Hematopoietic multipotent progenitor cell treated with erythropoietin and hydrocortisone succinate and interleukin-3 and kit ligand, for 15 days (in vitro differentiated cells): ENCODE data around the gene GGCT.

Experiments
- DNase-seq: peaks from one replicate; pipeline ENCODE4 v3.0.0-alpha.2; 2015; ENCODE audit warnings: low spot score

Gene GGCT

DNA sequence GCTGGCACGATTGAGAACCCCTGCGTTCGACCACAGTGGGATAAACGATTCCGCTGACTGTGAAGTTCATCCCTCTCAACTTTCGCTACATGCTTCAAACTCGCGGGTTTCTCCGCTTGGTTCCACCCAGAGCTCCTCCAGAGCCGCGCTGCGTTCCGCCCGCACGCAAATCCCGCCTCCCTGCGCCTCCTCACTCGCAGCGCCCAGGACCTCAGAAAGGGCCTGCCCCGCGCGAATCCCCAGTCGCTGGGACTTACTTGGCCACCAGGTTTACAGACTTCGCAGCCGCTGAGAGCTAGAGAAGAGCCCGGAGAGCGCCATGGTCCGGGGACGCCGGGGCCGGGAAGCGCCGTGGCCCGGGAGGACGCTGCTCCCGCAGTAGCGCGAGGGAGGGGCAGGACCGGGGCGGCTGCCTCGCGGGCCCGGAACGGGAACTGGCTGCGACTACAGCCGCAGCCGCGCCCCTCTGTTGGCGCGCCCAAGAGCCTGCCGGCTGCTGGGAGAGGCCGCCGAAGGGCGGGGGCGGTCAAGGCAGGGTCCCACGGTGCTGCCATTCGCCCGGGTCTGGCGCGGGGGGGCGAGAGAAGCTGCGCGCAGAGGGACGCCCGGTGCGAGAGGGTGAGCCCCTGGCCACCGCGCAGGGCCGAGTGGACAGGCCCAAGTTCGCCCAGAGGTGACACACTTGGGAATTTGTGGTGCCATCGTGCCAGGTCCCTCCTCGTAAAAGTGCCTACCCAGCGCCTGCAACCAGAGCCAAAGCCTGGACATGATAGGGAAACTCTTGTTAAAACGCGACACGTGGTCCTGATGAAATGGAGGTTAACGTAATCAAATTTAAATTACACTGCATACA lies 26.1 kb downstream of the GGCT start, which contains the start of gene NOD1:
Gene NOD1, minus strand, starts transcription at position 436 of the 853 bp plus-strand sequence. CDS start 21,863 bp downstream, outside the sequence.
- DNase-seq, result peak; percentile 66

DNA sequence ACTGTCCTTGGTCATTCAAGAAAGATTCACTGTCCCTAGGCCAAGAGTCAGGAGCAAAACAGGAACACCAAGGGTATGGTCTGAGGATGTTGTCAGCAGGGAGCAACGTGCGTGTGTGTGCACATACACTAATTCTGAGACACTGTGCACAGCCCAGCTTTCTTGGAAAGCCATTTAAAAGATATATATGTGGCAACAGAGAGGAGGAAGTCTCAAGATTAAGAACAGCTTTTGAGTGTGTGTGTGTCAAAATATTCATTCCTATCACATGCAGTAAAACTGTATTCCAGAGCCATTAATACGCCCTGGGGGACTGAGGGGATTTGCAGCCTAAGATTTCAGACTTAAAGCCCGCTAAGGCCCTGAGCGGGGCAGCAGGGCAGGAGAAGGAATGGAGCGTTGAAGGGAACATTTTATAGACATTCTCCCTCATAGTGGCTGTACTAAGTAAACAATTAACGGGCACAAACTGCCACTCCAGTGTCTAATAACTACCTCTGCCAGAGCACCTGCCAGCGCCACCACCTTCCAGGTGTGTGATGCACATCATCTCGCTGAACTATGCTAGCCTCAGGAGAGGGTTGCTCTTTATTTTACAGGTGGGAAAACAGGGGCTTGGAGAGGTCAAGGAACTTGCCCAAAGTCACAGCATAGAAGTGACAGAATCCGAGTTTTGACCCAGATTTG lies 28.0 kb downstream of the GGCT start:
- no peak for DNase-seq

DNA sequence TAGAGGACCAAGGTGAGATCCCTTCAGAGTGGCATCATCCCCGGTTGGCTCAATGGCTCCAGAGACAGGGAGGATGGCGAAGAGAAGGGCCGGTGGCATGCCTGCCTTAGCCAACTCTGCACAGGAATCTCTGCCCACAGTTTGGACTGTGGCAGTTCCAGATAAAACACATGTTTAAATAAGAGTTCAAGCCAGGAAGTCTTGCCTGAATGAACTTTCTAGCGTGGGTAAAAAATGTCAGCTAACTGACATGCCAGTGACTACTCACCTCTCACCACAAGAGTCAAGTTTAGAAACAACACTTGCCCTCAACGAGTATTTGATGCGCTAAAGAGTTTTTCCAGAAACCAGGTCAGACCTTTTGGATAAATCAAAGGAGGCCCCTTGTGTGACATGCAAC lies 29.0 kb downstream of the GGCT start:
- no peak for DNase-seq

DNA sequence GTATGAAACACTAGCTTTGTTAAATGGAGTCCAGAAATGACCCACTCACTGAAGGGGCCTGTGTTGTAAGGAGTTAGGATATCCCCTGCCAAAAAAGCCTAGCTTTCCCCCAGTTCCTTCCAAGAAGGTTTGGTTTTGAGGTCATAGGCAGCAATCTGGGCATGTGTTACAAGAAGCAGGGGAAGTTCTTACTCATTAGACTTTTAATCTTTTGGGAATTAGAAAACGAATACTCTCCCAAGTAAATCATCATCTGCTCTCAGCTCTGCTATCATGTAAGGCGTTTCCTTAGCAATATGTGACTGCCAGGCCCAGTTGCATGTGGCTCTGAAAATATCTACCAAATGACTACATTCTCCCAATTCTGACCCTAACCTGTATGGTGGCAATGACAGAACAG lies 29.7 kb downstream of the GGCT start:
- no peak for DNase-seq

DNA sequence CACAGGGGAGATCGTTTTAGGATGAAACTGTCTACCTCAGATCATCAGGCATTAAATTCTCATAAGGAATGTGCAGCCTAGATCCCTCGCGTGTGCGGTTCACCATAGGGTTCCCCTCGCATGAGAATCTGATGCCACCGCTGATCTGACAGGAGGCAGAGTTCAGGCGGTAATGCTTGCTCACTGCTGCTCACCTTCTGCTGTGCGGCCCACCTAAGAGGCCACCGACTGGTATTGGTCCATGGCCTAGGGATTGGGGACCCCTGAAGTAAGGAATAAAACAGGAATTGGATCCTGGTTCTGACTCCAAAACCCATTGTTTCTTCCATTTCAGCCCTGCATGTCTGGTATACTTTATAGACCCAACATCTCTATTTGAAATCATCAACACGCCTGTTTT lies 30.1 kb downstream of the GGCT start:
- no peak for DNase-seq

DNA sequence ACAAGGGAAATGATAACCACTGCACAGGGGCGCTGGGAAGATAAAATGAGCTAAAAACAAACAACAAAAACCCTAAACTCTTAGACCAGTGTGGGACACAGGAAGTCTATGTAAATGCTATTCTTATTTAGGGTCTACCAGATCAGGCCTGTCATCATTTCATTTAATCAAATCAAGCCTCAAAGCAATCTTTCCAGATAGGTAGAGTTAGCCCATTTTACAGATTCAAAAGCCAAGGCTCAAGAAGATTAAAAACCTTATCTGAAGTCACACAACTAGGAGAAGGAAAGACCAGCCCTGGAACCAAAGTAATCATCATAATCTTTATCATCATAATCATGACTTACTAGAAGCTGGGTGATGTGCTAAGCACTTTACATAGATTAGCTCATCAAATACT lies 30.7 kb downstream of the GGCT start:
- DNase-seq, result no peak

DNA sequence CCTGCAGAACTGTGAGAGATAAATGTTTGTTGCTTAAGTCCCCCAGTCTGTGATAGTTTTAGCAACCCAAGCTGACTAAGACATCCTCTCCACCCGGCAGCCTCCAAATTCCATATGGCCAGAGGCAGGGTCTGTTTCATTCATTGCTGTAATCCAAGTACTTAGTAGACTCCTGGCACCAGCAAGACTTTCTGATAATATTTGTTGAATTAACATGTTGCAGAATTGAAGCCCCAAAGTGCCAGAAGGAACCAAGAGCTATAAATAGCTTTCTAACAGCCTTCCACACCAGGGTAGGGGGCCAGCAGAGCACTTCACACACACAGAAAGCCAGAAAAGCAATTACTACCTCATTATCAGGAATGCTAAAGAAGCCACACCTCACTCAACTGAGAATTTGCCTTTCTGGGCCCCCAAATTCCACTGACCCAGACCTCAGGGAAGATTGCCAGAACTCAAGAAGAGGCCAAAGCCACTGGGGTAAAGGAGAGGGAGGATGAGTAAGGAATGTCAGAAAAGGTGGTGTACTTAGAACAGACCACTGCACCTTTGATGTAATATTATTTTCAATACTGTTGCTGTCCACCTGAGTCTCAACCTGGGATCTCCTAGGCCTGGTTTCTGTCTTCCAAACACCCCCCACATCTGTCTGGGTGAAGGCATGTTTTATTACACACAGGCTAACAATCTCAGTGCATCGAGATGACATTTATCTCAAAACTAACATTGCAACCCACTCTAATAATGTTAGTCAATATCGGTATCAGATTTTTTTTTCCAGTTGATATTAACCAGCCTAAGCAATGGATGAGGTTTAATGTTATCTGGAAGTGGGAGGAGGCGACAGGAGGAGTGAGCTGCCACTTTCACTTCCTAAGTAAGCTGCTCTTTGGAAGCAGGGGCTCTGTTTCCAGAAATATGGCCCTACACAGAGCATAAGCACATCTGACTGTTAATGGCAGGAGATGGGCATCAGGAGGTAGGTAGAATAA lies 31.5 kb downstream of the GGCT start:
- no peak for DNase-seq

DNA sequence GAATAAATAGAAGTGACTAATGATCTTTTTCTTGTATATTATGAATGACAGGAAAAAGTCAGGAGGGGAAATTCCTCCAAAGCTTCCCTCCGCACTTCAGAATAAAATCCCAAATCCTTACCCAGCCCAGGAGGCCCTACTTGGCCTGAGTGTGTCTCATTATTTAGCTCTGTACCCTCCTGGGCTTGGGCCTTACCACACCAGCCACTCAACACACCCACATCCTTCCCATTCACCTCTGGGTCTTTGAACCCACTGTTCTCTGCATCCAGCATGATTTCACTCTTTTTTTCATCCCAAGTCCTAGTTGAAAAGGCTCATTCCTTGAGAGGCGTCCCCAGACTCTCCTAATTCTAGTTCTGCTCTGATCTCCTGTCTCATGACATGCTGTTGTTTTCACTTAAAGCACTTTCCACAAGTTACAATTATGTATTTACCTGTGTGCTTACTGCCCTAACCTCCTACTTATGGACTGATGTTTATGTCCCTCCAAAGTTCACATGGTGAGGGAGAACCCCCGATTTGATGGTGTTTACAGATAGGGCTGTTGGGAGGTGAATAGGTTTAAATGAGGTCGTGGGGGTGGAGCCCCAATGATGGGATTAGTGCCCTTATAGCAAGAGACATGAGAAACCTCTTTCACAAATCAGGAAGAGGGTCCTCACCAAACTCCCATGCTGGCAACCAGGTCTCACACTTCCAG lies 32.4 kb downstream of the GGCT start:
- no peak for DNase-seq

DNA sequence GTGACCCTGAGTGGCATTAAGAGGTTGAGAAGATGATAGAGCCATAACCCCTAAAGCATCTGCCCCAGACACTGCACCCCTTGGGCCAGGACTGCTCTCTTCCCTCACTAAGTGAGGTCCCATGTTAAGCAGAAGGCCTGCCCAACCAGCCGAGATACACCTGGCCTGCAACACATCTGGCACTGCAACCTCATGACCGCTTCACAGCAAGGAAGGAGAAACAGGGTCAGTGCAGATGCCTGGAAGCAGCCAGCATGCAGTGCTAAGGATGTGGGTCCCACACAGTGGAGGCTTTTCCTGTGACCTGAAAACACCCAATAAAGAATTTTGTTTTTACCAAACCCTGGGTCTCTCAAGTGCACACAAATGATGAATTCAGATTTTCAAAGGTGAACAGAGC lies 33.4 kb downstream of the GGCT start:
- no peak for DNase-seq

DNA sequence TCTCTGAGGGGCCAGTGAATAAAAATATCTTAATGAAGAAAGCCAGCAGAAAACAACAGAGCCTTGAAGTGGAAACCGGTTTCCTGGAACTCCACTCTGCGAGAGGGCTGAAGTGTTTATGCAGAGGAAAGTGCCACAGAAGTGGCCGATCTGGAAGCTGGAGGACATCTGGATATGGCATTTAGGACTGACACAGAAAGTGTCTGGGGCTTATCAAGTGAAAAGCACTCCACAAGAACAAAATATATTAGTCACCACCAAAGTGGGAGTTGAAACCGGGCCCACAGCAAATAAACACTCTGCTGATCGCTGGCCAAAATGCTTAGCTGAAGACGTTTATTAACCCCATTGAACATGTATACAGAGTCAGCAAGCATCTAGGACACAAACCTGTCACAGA lies 33.9 kb downstream of the GGCT start:
- peak; percentile 12 for DNase-seq

DNA sequence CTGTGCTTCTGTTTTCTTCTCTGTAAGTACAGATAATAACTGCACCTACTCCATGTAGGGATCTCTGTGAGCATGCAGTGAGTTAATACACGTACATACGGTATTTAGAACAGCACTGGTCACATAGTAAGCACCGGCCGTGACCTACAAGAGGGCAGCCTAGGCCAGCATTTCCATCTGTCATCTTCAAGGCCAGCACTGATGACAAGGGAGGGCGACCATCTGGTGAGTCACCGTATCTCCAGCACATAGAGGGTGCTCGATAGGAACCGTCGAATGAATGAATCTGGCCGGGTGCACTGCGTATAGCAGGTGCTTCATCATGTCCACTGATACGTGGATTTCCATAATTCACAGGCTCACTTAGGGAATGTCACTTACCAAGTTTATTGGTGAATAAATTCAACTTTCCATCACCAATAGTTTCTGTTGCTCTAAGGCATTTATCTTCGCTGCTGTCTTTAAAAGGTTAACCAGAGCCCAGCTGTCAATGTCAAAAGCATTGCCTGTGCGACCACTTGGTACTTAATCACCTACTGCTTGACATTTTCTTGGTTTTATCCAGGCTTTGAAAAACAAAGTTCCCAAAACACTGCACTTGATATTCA lies 34.4 kb downstream of the GGCT start:
- no peak for DNase-seq

DNA sequence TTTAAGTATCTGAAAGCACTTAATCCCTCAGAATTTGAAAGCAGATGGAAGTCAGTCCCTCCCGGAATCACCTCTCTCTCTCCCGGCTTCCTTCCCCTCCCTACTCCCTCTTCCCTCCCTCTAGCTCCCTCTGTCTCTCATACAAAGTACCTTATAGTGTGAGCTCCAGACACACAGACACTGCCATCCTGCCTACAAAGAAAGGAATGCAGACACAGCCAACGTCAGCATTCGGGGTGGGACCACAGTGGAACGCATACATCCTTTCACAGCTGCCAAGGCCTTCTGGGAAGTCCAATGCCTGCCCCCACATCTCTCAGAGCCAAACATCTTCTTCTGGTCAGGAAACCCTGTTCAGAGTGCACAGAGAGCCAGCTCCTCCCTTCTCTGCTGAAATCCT lies 35.3 kb downstream of the GGCT start:
- no peak for DNase-seq

DNA sequence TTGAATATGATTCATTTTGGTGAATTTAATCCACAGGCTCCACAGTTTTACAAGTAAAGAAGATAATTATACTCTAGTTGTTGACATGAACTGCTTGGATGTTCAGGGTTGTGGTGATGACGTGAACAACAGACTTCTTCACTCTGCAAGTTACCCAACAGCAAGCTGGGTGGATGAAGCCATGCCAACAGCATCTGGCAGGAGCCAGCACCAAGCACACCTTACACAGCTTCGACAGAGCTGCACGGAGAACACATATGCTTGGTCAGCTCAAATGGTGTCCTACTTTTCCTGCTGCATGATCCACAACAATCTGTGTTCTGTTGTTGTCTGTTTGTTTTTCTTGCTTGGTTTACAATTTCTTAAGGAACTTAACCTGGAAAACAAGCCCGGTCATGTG lies 35.8 kb downstream of the GGCT start:
- no peak for DNase-seq

DNA sequence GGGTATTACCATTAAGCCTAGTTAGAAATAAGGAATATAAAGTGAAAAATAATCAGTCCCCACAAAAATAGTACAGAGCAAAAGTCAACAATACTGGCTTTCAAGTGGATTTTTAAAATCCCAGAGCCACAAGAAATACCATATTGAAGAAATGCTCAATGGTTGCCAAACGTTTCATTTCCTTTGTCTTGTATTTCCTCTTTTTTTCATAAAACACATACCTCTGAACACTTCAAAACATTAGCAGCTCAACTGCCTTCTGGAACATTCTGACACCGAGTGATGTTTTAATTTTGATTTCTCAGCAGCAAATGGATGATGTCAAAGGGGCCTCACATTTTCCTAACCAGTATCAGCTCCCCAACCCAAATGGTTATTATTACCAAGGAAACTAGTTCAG lies 36.6 kb downstream of the GGCT start:
- DNase-seq, result no peak

DNA sequence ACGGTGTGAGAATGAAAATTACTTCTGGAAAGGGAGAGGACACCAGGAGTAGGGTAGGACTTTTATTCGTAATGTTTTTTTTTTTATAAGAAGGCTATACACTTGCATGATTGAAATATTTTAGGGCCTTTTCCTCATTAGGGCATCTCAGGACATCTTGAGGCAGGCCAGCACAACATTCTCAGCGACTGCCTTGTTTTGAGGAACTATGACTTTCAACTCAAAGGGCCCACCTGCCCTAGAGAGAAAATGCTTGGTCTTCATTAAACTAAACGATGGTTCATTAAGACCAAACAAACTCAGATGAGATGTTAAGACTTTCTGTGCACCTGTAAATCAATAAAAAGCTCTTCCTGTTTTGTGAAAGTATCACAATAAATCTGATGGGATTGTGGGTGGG lies 37.4 kb downstream of the GGCT start:
- no peak for DNase-seq

DNA sequence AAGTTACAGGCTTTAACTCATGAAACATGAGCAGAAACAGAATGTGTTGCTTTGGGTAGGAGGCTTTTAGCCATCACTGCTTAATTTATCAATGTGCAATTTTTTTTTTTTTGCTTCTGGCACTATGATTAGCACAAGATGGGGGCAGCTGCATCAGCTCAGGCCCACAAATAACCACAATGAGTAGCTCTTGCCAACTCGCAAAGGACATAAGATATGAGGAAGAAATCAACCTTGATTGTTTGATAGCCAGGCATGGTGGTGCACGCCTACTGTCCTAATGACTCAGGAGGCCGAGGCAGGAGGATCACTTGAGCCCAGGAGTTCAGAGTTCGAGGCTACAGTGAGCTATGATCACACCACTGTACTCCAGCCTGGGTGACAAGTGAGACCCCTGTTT lies 38.4 kb downstream of the GGCT start:
- DNase-seq, result no peak

DNA sequence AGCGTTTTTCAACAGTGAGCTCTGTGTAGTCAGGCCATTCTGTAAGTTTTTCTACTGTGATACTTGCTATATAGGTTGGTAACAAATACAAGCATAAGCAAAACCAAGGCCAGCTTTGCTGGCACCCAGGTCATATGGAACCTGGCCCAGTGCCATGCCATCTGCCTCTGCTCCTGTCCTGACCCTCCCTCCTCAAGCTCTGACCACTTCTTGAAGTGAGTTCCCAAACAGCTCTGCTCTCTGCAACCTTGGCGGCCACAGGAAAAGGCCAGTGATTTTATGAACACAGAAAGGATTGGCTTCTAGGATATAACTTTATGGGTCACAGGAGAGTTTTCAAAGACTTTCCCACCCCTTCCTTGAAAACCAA lies 38.8 kb downstream of the GGCT start:
- no peak for DNase-seq

DNA sequence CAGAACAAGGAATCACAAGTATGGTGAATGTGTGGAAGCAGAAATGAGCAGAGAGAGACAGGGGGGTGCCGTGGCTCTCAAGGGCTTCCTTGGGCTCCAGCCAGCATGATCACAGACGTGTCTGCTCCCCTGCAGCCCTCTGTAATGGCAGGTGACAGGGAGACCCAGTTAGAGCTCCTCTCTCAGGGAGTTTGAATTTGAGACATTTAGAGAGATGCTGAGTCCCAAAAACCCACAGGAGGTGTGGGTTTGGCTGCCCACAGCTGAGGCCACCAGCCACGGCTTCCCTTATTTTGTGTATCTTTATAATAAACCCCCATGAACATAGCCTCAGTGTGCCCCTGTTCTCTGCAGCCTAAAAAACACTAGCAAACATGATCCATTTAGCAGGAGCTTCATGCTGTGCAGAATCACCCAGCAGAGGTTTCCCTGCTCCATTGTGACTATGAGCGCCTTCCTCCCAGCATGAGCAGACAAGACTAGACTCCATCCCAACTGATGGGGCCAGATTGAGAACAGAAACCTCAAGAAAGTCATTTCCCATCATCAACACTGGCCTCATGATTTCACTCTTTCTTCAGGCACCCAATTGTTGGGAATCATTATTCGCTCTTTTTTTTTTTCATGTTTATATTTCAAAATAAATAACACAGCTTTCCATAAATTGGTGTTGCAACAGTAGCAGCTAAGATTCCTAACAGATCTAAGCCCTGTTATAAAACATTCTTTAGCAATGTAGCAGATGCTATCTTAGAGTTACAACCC lies 39.4 kb downstream of the GGCT start:
- DNase-seq, result no peak

DNA sequence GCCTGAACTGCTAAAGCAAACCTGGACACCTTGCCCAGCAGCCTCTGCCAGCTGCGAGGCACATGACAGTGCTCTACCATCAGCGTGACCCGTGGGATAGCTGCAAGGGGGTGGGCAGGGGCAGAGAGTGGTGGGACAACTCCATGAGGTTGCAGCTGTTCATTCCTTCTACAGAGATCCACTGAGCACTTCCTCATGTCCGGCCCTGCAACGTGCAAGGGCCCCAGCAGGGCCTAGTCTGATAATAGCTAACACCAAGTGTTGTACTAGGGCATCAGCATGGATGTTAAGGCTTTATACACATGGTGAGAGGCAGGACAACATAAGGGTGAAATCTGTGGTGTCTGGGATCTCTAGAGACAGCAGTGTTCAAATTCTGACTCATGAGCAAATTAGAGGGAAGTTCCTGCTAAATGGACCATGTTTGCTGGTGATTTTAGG lies 40.4 kb downstream of the GGCT start:
- DNase-seq, result no peak

DNA sequence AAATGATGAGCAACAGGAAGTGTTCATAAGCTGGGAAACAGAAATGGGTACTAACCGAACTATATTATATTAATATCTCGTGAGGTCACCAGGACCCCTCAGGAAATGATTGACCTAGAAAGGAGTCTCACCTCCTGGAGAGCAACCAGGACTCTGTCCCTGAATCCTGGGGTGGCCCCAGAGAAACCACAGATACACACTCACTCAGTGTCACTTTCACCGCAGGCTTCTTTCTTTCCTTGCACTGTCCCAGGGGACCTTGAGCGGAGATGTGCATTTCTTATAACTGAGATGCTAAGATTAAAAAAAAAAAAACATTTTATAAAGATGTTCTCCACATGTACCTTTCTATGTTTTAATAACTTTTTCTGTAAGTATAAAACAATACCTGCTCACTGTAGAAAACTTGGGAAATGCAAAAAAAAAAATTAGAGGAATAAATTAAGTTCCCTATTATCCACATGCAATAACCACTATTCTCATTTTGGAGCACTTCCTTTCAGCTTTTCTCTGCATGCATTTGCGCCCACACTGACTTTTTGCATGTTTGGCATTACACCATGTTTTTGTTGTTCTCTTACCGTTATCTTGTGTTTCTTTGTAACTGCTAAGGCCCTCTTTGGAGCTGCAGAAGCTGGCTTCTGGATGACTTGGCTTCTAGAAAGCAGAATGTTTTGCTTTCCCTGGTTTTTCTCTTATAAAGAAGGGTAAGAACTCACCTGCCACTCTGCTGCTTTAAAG lies 41.1 kb downstream of the GGCT start:
- no peak for DNase-seq
